GM12875 (cell line): ENCODE results near the gene BBS7.

ENCODE experiments used
- H3K4me3 ChIP-seq: one replicate; pipeline ENCODE4 v1.5.1; 2011; ENCODE audit warnings: low read depth, low read length, control low read depth
- CTCF ChIP-seq: IDR thresholded peaks from 2 replicates; pipeline ENCODE4 v1.5.1; 2011; ENCODE audit warnings: low read depth, mild to moderate bottlenecking, control low read depth, inconsistent platforms, low read length, moderate library complexity, borderline replicate concordance; ENCODE audit not compliant: insufficient read depth

BBS7 gene

GRCh38 chr4:121801715-121802075 lies 68.6 kb downstream of the BBS7 start:
- TF ChIP-seq CTCF = no peak
- peak overlapping the region; percentile 89 for H3K4me3 ChIP-seq

- no peak for TF ChIP-seq CTCF
- H3K4me3 ChIP-seq = peak within 1 kb of the TSS; percentile 89
Measured at GRCh38 chr4:121800961-121801714, 69.1 kb downstream of the BBS7 start, which contains the start of gene EXOSC9. TSS of gene EXOSC9 (plus strand) at chr4:121801323. CDS start at chr4:121801425, 102 bp downstream.

GRCh38 chr4:121800638-121800960 lies 69.7 kb downstream of the BBS7 start:
- TF ChIP-seq CTCF = no peak
- peak overlapping the region; percentile 89 for H3K4me3 ChIP-seq

GRCh38 chr4:121799867-121800501 lies 70.3 kb downstream of the BBS7 start:
- H3K4me3 ChIP-seq = no peak overlapping the region
- TF ChIP-seq CTCF = no peak

- no peak overlapping the region for H3K4me3 ChIP-seq
- no peak for TF ChIP-seq CTCF
Measured at GRCh38 chr4:121799208-121799823, 71.0 kb downstream of the BBS7 start.

- TF ChIP-seq CTCF = no peak
- no peak overlapping the region for H3K4me3 ChIP-seq
Measured at GRCh38 chr4:121796283-121796682, 74.0 kb downstream of the BBS7 start.

GRCh38 chr4:121794505-121795188 lies 75.6 kb downstream of the BBS7 start:
- no peak overlapping the region for H3K4me3 ChIP-seq
- TF ChIP-seq CTCF = no peak
